ENCODE results near the gene TRAF1. TPM values are rescaled to one million over a fixed set of nuclear protein-coding genes. Genes with fewer than 3 reads are reported as not detected.

The TRAF1 gene
- total and polyA plus RNA-seq, 3 donors from 2014 or later: 3.9 to 8.6 (median 6.5) TPM

DNA sequence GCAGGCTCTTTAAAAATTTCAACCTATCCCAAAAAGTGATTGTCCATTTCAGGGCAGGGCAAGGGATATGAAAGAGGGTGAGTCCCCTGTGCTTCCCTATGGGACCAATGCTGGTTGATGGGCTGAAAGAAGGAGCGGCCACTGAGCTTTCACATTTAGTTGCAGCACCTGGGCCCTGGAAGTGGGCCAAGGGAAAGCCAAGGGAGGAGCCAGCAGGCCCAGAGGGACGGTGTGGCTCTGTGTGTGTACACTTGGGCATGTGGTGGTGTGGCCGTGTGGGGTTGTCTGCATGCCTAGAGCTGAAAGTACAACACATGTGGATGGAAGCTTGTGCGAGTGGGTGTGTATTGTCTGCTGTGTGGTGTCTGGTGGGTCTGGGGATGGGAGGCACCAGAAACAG lies 69.9 kb downstream of the TRAF1 start:
- Histone ChIP-seq H3K27ac (no peak overlapping the region), H3K36me3 (ENCODE audit: low read depth, missing control alignments) (no peaks in the 10 kb centered on the region), H3K4me3 (no peak overlapping the region), H3K9me3 (no peaks in the 10 kb centered on the region), H3K27me3 (no peaks in the 10 kb centered on the region), H3K4me1 (no peaks in the 10 kb centered on the region)
- no peak for TF ChIP-seq POLR2A (IDR thresholded peaks at IDR 0.05)
- TF ChIP-seq, protein P1, sequence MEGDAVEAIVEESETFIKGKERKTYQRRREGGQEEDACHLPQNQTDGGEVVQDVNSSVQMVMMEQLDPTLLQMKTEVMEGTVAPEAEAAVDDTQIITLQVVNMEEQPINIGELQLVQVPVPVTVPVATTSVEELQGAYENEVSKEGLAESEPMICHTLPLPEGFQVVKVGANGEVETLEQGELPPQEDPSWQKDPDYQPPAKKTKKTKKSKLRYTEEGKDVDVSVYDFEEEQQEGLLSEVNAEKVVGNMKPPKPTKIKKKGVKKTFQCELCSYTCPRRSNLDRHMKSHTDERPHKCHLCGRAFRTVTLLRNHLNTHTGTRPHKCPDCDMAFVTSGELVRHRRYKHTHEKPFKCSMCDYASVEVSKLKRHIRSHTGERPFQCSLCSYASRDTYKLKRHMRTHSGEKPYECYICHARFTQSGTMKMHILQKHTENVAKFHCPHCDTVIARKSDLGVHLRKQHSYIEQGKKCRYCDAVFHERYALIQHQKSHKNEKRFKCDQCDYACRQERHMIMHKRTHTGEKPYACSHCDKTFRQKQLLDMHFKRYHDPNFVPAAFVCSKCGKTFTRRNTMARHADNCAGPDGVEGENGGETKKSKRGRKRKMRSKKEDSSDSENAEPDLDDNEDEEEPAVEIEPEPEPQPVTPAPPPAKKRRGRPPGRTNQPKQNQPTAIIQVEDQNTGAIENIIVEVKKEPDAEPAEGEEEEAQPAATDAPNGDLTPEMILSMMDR (IDR thresholded peaks at IDR 0.05): no peak
- no peak for DNase-seq
- WGBS, 2 donors: 89 to 90% methylated on average over 4 of the region's 4 CpGs
- intact Hi-C loops (cut with DNase I; ENCODE audit: low total_unique reads): loop anchor here (10.0 kb wide), 1 partner anchor 62 kb away; the partner anchor contains the start of gene FBXW2

DNA sequence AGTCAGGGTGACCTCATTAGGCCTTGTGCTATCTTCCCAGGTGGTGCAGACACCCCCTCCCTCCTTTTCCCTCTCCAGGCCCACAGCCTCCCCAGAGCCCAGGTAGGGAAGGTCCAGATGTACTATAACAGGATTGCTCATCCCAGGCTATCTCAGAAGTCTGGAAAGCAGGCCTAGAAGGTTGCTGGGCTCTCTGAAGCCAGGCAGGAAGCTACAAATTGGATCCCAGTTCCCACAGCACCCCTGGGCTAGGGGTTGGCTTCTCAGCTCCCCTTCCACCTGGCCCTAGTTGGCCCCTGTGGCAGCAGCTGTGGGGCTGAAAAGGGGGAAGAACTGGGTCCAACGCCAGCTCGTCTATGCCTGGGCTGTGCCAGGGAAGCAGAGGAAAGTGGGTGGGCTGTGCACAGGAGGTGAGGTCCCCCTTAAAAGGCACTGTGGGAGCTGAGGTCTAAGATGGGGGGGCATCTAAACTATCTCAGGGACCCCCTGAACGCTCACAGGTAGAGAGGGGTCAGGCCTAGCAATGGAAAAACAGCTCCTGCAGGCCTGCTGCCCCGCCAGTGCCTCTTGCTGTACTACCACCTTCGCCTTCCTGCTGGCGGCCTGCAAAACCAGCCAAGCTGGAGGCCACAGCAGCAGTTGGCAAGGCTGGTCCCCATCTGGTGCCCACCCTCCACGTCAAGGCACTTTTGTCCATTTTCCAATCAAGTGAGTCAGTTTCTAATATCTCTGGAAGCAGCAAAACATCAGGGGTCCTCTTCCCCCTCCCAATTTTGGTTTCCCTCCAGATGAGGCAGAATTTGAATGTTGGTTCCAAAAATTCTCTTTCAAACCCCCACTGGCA lies 70.5 kb downstream of the TRAF1 start:
- Histone ChIP-seq H3K27ac (no peak overlapping the region), H3K27me3 (no peaks in the 10 kb centered on the region), H3K4me1 (no peaks in the 10 kb centered on the region), H3K36me3 (ENCODE audit: low read depth, missing control alignments) (no peaks in the 10 kb centered on the region), H3K4me3 (no peak overlapping the region), H3K9me3 (no peaks in the 10 kb centered on the region)
- WGBS, 2 donors: 87% methylated on average over 7 of the region's 7 CpGs
- TF ChIP-seq POLR2A (IDR thresholded peaks at IDR 0.05): no peak
- TF ChIP-seq, protein P1 (IDR thresholded peaks at IDR 0.05): no peak
- DNase-seq: no peak
- intact Hi-C loops (cut with DNase I; ENCODE audit: low total_unique reads): loop anchor here (10.0 kb wide), 1 partner anchor 61 kb away; the partner anchor contains the start of gene FBXW2

DNA sequence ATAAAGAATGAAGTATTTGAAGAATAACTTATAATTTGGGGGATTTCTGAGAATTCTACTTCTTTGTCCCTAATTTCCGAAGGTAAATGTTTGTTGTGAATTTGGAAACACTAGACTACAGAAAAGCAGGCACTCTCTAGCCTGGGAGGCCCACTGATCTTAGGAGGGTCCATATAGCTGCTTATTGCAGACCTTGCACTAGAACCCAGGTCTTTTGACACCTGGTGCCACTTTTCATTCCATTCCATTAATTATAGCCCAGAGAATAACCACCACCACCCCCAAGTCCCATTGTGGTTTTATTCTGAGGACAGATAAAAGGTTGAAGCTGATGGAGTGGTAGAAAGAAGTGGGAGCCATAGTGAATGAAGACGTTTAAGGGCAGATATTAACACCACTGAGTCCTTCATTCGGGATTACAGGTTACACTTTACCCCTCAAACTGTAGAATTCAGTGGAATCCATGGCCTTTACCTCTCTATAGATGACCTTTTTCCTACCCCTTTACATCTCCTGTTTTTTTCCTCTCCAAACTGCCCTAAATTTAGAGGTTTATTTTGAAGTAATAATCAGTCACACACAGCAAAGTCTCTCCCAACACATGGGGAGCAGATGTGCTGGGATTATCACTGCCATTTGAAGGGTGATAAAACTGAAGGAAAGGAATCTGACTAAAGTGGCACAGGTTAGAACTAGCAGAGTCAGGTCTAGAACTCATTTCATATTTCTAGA lies 71.8 kb downstream of the TRAF1 start:
- H3K36me3 ChIP-seq (ENCODE audit: low read depth, missing control alignments): no peaks in the 10 kb centered on the region
- TF ChIP-seq POLR2A (IDR thresholded peaks at IDR 0.05): no peak
- TF ChIP-seq, protein P1 (IDR thresholded peaks at IDR 0.05): no peak
- 79 to 80% methylated on average over 3 of the region's 3 CpGs for WGBS, 2 donors

GRCh38 chr9:120853198-120853597 lies 73.4 kb downstream of the TRAF1 start:
- intact Hi-C loops (cut with DNase I; ENCODE audit: low total_unique reads): loop anchor here (10.0 kb wide), 1 partner anchor 58 kb away; the partner anchor contains the start of gene FBXW2
- H3K4me3 ChIP-seq: no peak overlapping the region
- no peaks in the 10 kb centered on the region for H3K36me3 ChIP-seq (ENCODE audit: low read depth, missing control alignments)
- no peaks in the 10 kb centered on the region for H3K4me1 ChIP-seq
- no peaks in the 10 kb centered on the region for H3K27me3 ChIP-seq
- no peak for TF ChIP-seq POLR2A (IDR thresholded peaks at IDR 0.05)
- TF ChIP-seq, protein P1 (IDR thresholded peaks at IDR 0.05): no peak
- no peaks in the 10 kb centered on the region for H3K9me3 ChIP-seq
- no peak overlapping the region for H3K27ac ChIP-seq
- 76 to 88% methylated on average over 6 of the region's 6 CpGs for WGBS, 2 donors
- DNase-seq: no peak

More for the DNA sequence above, 71.8 kb downstream of the TRAF1 start:
- Histone ChIP-seq H3K4me3 (no peak overlapping the region), H3K9me3 (no peaks in the 10 kb centered on the region), H3K4me1 (no peaks in the 10 kb centered on the region), H3K27me3 (no peaks in the 10 kb centered on the region), H3K27ac (no peak overlapping the region)
- no peak for DNase-seq
- intact Hi-C loops (cut with DNase I; ENCODE audit: low total_unique reads): loop anchor here (10.0 kb wide), 1 partner anchor 60 kb away; the partner anchor contains the start of gene FBXW2

Other genes with a start within 250 kb of the TRAF1 start
- 1 to 10 TPM; 8.2 to 8.5 TPM for gene MEGF9, start 212.3 kb downstream of the TRAF1 start, total RNA-seq
- gene MEGF9, start 212.3 kb downstream of the TRAF1 start, polyA plus RNA-seq (ENCODE audit: insufficient read depth, low read depth, low replicate concordance): 7.2 TPM
- 10 to 100 TPM; 52.9 to 58.7 TPM for gene FBXW2, start 133.4 kb downstream of the TRAF1 start, total RNA-seq
- 46.5 TPM for gene FBXW2, start 133.4 kb downstream of the TRAF1 start, polyA plus RNA-seq (ENCODE audit: insufficient read depth, low read depth, low replicate concordance)
- 10 to 100 TPM; 39.0 to 45.0 TPM for gene PSMD5, start 83.9 kb downstream of the TRAF1 start, total RNA-seq
- gene PSMD5, start 83.9 kb downstream of the TRAF1 start, polyA plus RNA-seq (ENCODE audit: insufficient read depth, low read depth, low replicate concordance): 26.4 TPM
- 10 to 100 TPM; 40.3 to 41.7 TPM for gene PHF19, start 49.6 kb downstream of the TRAF1 start, total RNA-seq
- 28.5 TPM for gene PHF19, start 49.6 kb downstream of the TRAF1 start, polyA plus RNA-seq (ENCODE audit: insufficient read depth, low read depth, low replicate concordance)
- gene C5, start 123.5 kb upstream of the TRAF1 start, total RNA-seq: 1 to 10 TPM; 5.1 to 8.0 TPM
- gene C5, start 123.5 kb upstream of the TRAF1 start, polyA plus RNA-seq (ENCODE audit: insufficient read depth, low read depth, low replicate concordance): 3.2 TPM
- gene CNTRL, start 148.2 kb upstream of the TRAF1 start, total RNA-seq: 10 to 100 TPM; 57.7 to 94.7 TPM
- 42.4 TPM for gene CNTRL, start 148.2 kb upstream of the TRAF1 start, polyA plus RNA-seq (ENCODE audit: insufficient read depth, low read depth, low replicate concordance)

All from testis (tissue), 3 donors.